Keratinocyte (primary cell): ENCODE measurements around the gene RPL32. TPM values are rescaled to one million over a fixed set of nuclear protein-coding genes. Genes with fewer than 3 reads are reported as not detected.

Experiments
- DNase-seq: peaks from one replicate; pipeline ENCODE4 v3.0.0-alpha.2; 2011; ENCODE audit warnings: low read depth, missing footprints, low spot score
- FAIRE-seq: peaks from 2 replicates; lab custom pipeline; 2011; peaks lifted over from hg19 to GRCh38; lab: Jason Lieb, UNC
- H2AFZ ChIP-seq: 2 replicates; pipeline ENCODE4 v1.6.0; 2012; ENCODE audit warnings: low read length, control low read depth, inconsistent platforms; ENCODE audit not compliant: control insufficient read depth
- H3K27ac ChIP-seq: 2 replicates; pipeline ENCODE4 v1.5.1; 2011; ENCODE audit warnings: low read length; ENCODE audit not compliant: control insufficient read depth, insufficient read depth
- H3K27me3 ChIP-seq: 3 replicates; pipeline ENCODE4 v1.6.0; 2011; ENCODE audit warnings: low read length; ENCODE audit not compliant: control insufficient read depth, insufficient read depth; ENCODE audit errors: extremely low read depth
- H3K36me3 ChIP-seq, 2 experiments: 2 replicates in 1 of 2; 3 replicates in 1 of 2; pipeline ENCODE4 v1.5.1; 2011; ENCODE audit warnings: low read length in 2 of 2, mild to moderate bottlenecking in 1 of 2; ENCODE audit not compliant: control insufficient read depth in 2 of 2, insufficient read depth in 2 of 2; ENCODE audit errors: extremely low read depth in 1 of 2
- H3K4me1 ChIP-seq: 3 replicates; pipeline ENCODE4 v1.5.1; 2011; ENCODE audit warnings: low read length; ENCODE audit not compliant: control insufficient read depth, insufficient read depth; ENCODE audit errors: extremely low read depth
- H3K4me2 ChIP-seq: 3 replicates; pipeline ENCODE4 v1.6.0; 2011; ENCODE audit warnings: low read depth, low read length; ENCODE audit not compliant: control insufficient read depth, insufficient read depth; ENCODE audit errors: extremely low read depth
- H3K4me3 ChIP-seq, 3 experiments: fragments of 200-600 bp in 1 of 3; sonication (generic) in 1 of 3; 2 replicates in 2 of 3; 3 replicates in 1 of 3; pipeline ENCODE4 v1.5.1; 2011 to 2016; ENCODE audit warnings: low read length in 3 of 3, mild to moderate bottlenecking in 3 of 3, control low read depth in 2 of 3, inconsistent platforms in 1 of 3, low read depth in 1 of 3, mixed read lengths in 1 of 3, mixed run types in 1 of 3, moderate library complexity in 1 of 3; ENCODE audit not compliant: control insufficient read depth in 2 of 3, insufficient read depth in 2 of 3; ENCODE audit errors: extremely low read depth in 1 of 3
- H3K79me2 ChIP-seq: 2 replicates; pipeline ENCODE4 v1.6.0; 2012; ENCODE audit warnings: low read length; ENCODE audit not compliant: control insufficient read depth, insufficient read depth
- H3K9ac ChIP-seq: 3 replicates; pipeline ENCODE4 v1.6.0; 2011; ENCODE audit warnings: low read length; ENCODE audit not compliant: control insufficient read depth, insufficient read depth; ENCODE audit errors: extremely low read depth
- H3K9me1 ChIP-seq: 3 replicates; pipeline ENCODE4 v1.6.0; 2011; ENCODE audit warnings: low read length; ENCODE audit not compliant: control insufficient read depth, insufficient read depth; ENCODE audit errors: extremely low read depth
- H3K9me3 ChIP-seq: 2 replicates; pipeline ENCODE4 v1.5.1; 2012; ENCODE audit warnings: low read depth, low read length; ENCODE audit not compliant: control insufficient read depth
- H4K20me1 ChIP-seq: 3 replicates; pipeline ENCODE4 v1.6.0; 2011; ENCODE audit warnings: low read length; ENCODE audit not compliant: control insufficient read depth, insufficient read depth; ENCODE audit errors: extremely low read depth
- CTCF ChIP-seq, 3 experiments: IDR thresholded peaks in 1 of 3; conservative IDR thresholded peaks in 1 of 3; optimal IDR thresholded peaks in 1 of 3; 2 replicates in 2 of 3; 3 replicates in 1 of 3; pipeline versions ENCODE3 to v1.5.1; 2011; ENCODE audit warnings: low read length in 3 of 3, mild to moderate bottlenecking in 3 of 3, moderate library complexity in 2 of 3, control low read depth in 1 of 3, inconsistent platforms in 1 of 3; ENCODE audit not compliant: insufficient read depth in 2 of 3; ENCODE audit errors: extremely low read depth in 1 of 3
- EZH2 ChIP-seq: IDR thresholded peaks from one replicate; pipeline ENCODE4 v1.6.1; 2012; ENCODE audit warnings: inconsistent platforms, mild to moderate bottlenecking, low read length, moderate library complexity
- dilution Hi-C: fragments of 300-500 bp; cut with MboI; formaldehyde crosslinking; loops from one replicate; pipeline ENCODE4 v1.7.0; 2020; ENCODE audit warnings: low sequenced_read_pairs; ENCODE audit not compliant: extremely low pct_ligation_motif_present
- polyA plus RNA-seq, 5 experiments: library from polyadenylated mRNA; depleted of rRNA in 3 of 5; stranded (reverse) in 3 of 5; stranded (forward) in 1 of 5; unstranded in 1 of 5; fragments of >200 nt; gene quantifications; 1 replicate in 1 of 5; 2 replicates in 3 of 5; 3 replicates in 1 of 5; pipeline versions ENCODE4 v1.2.1 to v1.2.3, GENCODE V29; 2011 to 2012; ENCODE audit warnings: missing spikeins in 2 of 5, low read depth in 1 of 5, low replicate concordance in 1 of 5

Gene RPL32
- polyA plus RNA-seq, 1 donor (not counting 4 experiments of a cell fraction or from before 2014, with no cell fraction given), result 2,534 TPM

- no peak for TF ChIP-seq EZH2
- TF ChIP-seq CTCF (optimal IDR thresholded peaks at IDR 0.05 in 1 of 3, IDR thresholded peaks at IDR 0.05 in 1 of 3, conservative IDR thresholded peaks at IDR 0.05 in 1 of 3; ENCODE audit: extremely low read depth in 1 of 3, insufficient read depth in 2 of 3, low read length in 3 of 3), result no peak
- Histone ChIP-seq H4K20me1 (no peaks in the 10 kb centered on the region), H3K27me3 (no peaks in the 10 kb centered on the region), H3K36me3 (no peaks in the 10 kb centered on the region), H3K4me2 (no peak overlapping the region), H3K9me3 (no peaks in the 10 kb centered on the region), H3K4me1 (peaks cover 3% of the 10 kb centered on the region), H3K4me3 (no peak overlapping the region), H3K9ac (no peak overlapping the region), H3K9me1 (no peaks in the 10 kb centered on the region), H3K79me2 (no peaks in the 10 kb centered on the region), H3K27ac (no peak overlapping the region), H2AFZ (no peak overlapping the region)
- no peak for DNase-seq
- dilution Hi-C loops, result no loop called here
- no peak for FAIRE-seq
Observed at GRCh38 chr3:12807066-12807465, 34.3 kb downstream of the RPL32 start.

- no peaks in the 10 kb centered on the region for H3K79me2 ChIP-seq
- no peaks in the 10 kb centered on the region for H3K27me3 ChIP-seq
- no peak overlapping the region for H3K9ac ChIP-seq
- TF ChIP-seq EZH2 (no peak), CTCF (optimal IDR thresholded peaks at IDR 0.05 in 1 of 3, IDR thresholded peaks at IDR 0.05 in 1 of 3, conservative IDR thresholded peaks at IDR 0.05 in 1 of 3; ENCODE audit: extremely low read depth in 1 of 3, insufficient read depth in 2 of 3, low read length in 3 of 3) (no peak)
- no peaks in the 10 kb centered on the region for H4K20me1 ChIP-seq
- no peak for DNase-seq
- H3K36me3 ChIP-seq, result no peaks in the 10 kb centered on the region
- no peak overlapping the region for H2AFZ ChIP-seq
- H3K4me2 ChIP-seq, result no peak overlapping the region
- no peaks in the 10 kb centered on the region for H3K4me1 ChIP-seq
- H3K4me3 ChIP-seq, result no peak overlapping the region
- no peak for FAIRE-seq
- H3K9me1 ChIP-seq, result no peaks in the 10 kb centered on the region
- no peaks in the 10 kb centered on the region for H3K9me3 ChIP-seq
- dilution Hi-C loops, result no loop called here
- no peak overlapping the region for H3K27ac ChIP-seq
Observed at GRCh38 chr3:12803371-12803770, 38.0 kb downstream of the RPL32 start.
